ENCODE data around the gene FILIP1. TPM values are rescaled to one million over a fixed set of nuclear protein-coding genes. Genes with fewer than 3 reads are reported as not detected.

Gene FILIP1
- total RNA-seq, 3 donors from 2014 or later, result 2.9 to 4.3 (median 4.3) TPM

DNA sequence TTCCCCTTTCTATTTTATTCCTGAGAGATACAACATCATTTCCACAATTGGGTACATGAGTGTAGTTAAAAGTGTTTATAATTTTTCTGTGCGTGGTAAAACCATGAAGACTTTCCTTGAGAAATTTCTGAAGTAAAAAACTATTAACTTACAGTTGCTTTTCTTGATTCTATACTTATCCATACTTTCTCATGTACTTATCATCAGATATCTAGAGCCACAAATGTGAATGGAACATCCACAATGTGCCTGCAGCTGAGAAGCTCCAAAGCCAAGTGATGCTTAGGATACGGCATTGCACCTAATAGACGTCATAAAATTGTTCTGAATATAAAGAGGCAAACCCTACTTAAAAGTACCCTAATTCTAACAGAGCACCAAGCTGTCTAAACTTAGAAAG, 2.9 kb downstream of the FILIP1 start:
- no peaks in the 10 kb centered on the region for H3K9me3 ChIP-seq
- DNase-seq (ENCODE audit: low spot score in 2 of 2), result no peak
- intact Hi-C loops (cut with DNase I; ENCODE audit: low total_unique reads), result no loop called here
- no peaks in the 10 kb centered on the region for H3K36me3 ChIP-seq
- no peaks in the 10 kb centered on the region for H3K27me3 ChIP-seq
- peak overlapping the region in 1 of 3 donors; percentile 19 for H3K4me3 ChIP-seq
- TF ChIP-seq POLR2A (IDR thresholded peaks at IDR 0.05), result no peak
- no peak for TF ChIP-seq POLR2AphosphoS5 (IDR thresholded peaks at IDR 0.05)
- TF ChIP-seq, protein P1, sequence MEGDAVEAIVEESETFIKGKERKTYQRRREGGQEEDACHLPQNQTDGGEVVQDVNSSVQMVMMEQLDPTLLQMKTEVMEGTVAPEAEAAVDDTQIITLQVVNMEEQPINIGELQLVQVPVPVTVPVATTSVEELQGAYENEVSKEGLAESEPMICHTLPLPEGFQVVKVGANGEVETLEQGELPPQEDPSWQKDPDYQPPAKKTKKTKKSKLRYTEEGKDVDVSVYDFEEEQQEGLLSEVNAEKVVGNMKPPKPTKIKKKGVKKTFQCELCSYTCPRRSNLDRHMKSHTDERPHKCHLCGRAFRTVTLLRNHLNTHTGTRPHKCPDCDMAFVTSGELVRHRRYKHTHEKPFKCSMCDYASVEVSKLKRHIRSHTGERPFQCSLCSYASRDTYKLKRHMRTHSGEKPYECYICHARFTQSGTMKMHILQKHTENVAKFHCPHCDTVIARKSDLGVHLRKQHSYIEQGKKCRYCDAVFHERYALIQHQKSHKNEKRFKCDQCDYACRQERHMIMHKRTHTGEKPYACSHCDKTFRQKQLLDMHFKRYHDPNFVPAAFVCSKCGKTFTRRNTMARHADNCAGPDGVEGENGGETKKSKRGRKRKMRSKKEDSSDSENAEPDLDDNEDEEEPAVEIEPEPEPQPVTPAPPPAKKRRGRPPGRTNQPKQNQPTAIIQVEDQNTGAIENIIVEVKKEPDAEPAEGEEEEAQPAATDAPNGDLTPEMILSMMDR (IDR thresholded peaks at IDR 0.05), result no peak
- H3K4me1 ChIP-seq, result no peaks in the 10 kb centered on the region
- peak overlapping the region in 1 of 2 donors; percentile 41 for H3K27ac ChIP-seq

DNA sequence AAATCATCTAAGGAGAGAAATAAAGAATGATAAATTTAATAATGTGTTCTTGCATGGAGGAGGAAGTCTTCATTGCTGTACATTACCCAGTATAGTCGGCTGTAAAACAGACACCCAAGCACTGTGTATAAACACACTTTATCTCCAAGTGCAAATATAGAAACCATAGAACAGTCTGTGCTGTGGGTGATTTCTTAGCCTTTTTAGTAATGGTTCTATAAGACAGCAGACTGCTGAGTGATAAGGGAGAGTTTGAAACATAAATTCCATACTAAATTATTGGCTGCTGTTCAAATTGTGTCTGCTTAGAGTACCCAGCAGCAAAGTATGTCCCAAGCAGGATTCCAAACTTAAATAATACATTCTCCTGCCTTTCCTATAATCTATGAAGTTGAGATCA, 4.6 kb downstream of the FILIP1 start:
- Histone ChIP-seq H3K4me1 (no peaks in the 10 kb centered on the region), H3K9me3 (no peaks in the 10 kb centered on the region), H3K4me3 (no peak overlapping the region), H3K27ac (no peak overlapping the region), H3K36me3 (no peaks in the 10 kb centered on the region), H3K27me3 (no peaks in the 10 kb centered on the region)
- intact Hi-C loops (cut with DNase I; ENCODE audit: low total_unique reads), result no loop called here
- TF ChIP-seq, protein P1 (IDR thresholded peaks at IDR 0.05), result no peak
- no peak for TF ChIP-seq POLR2A (IDR thresholded peaks at IDR 0.05)
- TF ChIP-seq POLR2AphosphoS5 (IDR thresholded peaks at IDR 0.05), result no peak
- DNase-seq (ENCODE audit: low spot score in 2 of 2), result no peak

DNA sequence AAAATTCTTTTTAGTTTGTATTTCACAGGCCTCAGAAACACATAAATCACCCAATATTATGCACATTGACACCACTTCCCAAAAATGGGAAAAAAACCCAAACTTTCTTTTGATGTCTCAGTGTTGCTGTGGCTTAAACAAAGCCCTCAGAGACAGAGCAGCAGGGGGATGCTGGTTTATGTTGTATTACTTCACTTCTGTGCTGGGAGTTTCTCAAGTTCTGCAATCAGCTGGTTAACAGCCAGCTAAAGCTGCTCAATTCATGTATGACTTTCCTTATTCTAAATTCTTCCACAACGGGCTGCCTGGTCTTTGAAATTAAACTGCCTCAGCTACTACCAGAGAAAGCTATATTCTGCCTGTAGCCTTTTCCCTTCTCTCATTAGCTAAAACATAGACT, 5.6 kb downstream of the FILIP1 start:
- Histone ChIP-seq H3K4me1 (no peaks in the 10 kb centered on the region), H3K27ac (peak overlapping the region; percentile 25 to 50), H3K36me3 (no peaks in the 10 kb centered on the region), H3K27me3 (no peaks in the 10 kb centered on the region), H3K4me3 (no peak overlapping the region), H3K9me3 (no peaks in the 10 kb centered on the region)
- DNase-seq (ENCODE audit: low spot score in 2 of 2), result no peak
- TF ChIP-seq, protein P1 (IDR thresholded peaks at IDR 0.05), result no peak
- no peak for TF ChIP-seq POLR2AphosphoS5 (IDR thresholded peaks at IDR 0.05)
- no peak for TF ChIP-seq POLR2A (IDR thresholded peaks at IDR 0.05)
- intact Hi-C loops (cut with DNase I; ENCODE audit: low total_unique reads), result no loop called here

DNA sequence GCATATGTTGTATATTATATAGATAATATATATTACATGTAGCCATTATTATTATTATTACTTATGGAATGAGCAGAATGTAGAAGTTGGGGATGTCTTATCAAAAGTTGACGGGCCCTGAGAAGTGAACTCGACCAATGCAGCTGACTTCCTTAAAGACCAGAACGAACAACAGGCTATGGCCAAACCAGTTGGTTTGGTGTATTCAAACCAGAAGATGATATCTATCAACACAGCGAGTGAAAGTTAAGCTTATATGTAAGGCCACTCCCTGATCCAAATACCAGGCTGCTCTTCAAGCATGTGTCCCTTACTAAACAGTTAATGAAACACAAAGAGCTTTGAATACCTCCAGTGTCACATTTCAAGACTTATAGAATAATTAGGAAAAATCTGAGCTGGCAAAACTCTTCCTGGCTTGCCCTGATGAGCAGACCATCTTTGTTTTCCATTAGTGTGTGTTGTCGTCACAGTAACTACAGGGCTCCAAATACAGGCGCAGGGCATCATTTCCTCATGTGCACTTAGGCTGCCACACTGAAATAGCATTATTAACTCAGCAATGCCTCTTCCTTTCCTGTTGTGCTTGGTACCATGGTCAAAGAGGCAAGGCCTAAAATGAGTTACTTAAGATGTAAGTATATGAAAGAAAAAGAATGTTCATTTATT, 6.6 kb downstream of the FILIP1 start:
- H3K9me3 ChIP-seq, result no peaks in the 10 kb centered on the region
- no peak for DNase-seq (ENCODE audit: low spot score in 2 of 2)
- H3K36me3 ChIP-seq, result no peaks in the 10 kb centered on the region
- no peaks in the 10 kb centered on the region for H3K27me3 ChIP-seq
- H3K27ac ChIP-seq, result peak overlapping the region in 1 of 2 donors; percentile 50
- H3K4me3 ChIP-seq, result no peak overlapping the region
- intact Hi-C loops (cut with DNase I; ENCODE audit: low total_unique reads), result no loop called here
- H3K4me1 ChIP-seq, result no peaks in the 10 kb centered on the region
- TF ChIP-seq, protein P1 (IDR thresholded peaks at IDR 0.05), result no peak
- TF ChIP-seq POLR2A (IDR thresholded peaks at IDR 0.05) (no peak), POLR2AphosphoS5 (IDR thresholded peaks at IDR 0.05) (no peak)

DNA sequence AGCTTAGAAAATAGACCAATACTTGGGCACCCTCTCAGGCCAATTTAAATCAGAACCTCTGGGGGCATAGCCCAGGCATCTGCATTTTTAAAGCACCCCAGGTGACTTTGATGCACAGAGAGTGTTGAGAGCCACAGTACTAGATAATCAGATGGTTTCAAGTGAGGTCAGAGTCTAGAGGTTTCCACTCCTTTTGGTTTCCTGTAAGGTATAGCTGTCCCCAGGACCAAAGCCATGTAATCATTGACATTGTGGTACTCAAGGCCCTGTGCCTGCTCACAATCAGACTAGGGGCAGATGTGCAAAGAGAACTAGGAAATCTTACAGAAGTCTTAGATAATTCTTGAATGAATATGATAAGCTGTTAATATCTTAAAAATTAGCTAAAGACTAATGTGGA, 9.1 kb downstream of the FILIP1 start:
- Histone ChIP-seq H3K4me1 (no peaks in the 10 kb centered on the region), H3K4me3 (no peak overlapping the region), H3K27me3 (no peaks in the 10 kb centered on the region), H3K27ac (no peak overlapping the region), H3K36me3 (no peaks in the 10 kb centered on the region), H3K9me3 (no peaks in the 10 kb centered on the region)
- TF ChIP-seq POLR2AphosphoS5 (IDR thresholded peaks at IDR 0.05) (no peak), POLR2A (IDR thresholded peaks at IDR 0.05) (no peak)
- TF ChIP-seq, protein P1 (IDR thresholded peaks at IDR 0.05), result no peak
- intact Hi-C loops (cut with DNase I; ENCODE audit: low total_unique reads), result no loop called here
- no peak for DNase-seq (ENCODE audit: low spot score in 2 of 2)
